Activated T-cell treated with anti-CD3 and anti-CD28 coated beads for 1 hour (primary cell): ENCODE data around the gene QRFP.
"Not testable (repeated sequence)": the region's sequence is repeated elsewhere in the genome, so short reads cannot be mapped to it uniquely, and the experiment has no call there.

Experiments used
- DNase-seq: peaks from one replicate; pipeline ENCODE4 v3.0.0-alpha.2; 2020; ENCODE audit warnings: low read depth

Gene QRFP

GRCh38 chr9:130919559-130920145, 23.0 kb upstream of the QRFP start:
- DNase-seq, result no peak

- DNase-seq, result no peak
Observed at GRCh38 chr9:130918826-130919558, 22.4 kb upstream of the QRFP start.

- DNase-seq, result no peak
Observed at GRCh38 chr9:130918101-130918825, 21.7 kb upstream of the QRFP start.

GRCh38 chr9:130917168-130917960, 20.8 kb upstream of the QRFP start:
- DNase-seq, result no peak

- no peak for DNase-seq
Observed at GRCh38 chr9:130915096-130915447, 18.5 kb upstream of the QRFP start.

GRCh38 chr9:130914417-130915095, 17.9 kb upstream of the QRFP start:
- no peak for DNase-seq

GRCh38 chr9:130913599-130914416, 17.2 kb upstream of the QRFP start:
- no peak for DNase-seq

- DNase-seq, result no peak
Observed at GRCh38 chr9:130912932-130913598, 16.5 kb upstream of the QRFP start.

GRCh38 chr9:130911254-130912049, 14.8 kb upstream of the QRFP start:
- no peak for DNase-seq

- DNase-seq, result not testable (repeated sequence)
Observed at GRCh38 chr9:130910670-130911069, 14.1 kb upstream of the QRFP start.

- DNase-seq, result not testable (repeated sequence)
Observed at GRCh38 chr9:130910041-130910440, 13.4 kb upstream of the QRFP start.

- no peak for DNase-seq
Observed at GRCh38 chr9:130908878-130909355, 12.3 kb upstream of the QRFP start.

GRCh38 chr9:130908146-130908877, 11.7 kb upstream of the QRFP start:
- DNase-seq, result no peak

- no peak for DNase-seq
Observed at GRCh38 chr9:130906735-130907416, 10.3 kb upstream of the QRFP start.

- DNase-seq, result no peak
Observed at GRCh38 chr9:130905902-130906734, 9.5 kb upstream of the QRFP start.

- DNase-seq, result no peak
Observed at GRCh38 chr9:130905125-130905901, 8.7 kb upstream of the QRFP start.
